Ovary (tissue), 9 donors: ENCODE results near the gene COL4A4. TPM values are rescaled to one million over a fixed set of nuclear protein-coding genes. Genes with fewer than 3 reads are reported as not detected.

Experiments
- DNase-seq, 5 donors: peaks; one replicate each; pipeline ENCODE4 v3.0.0-alpha.2; 2019 to 2020
- H3K27ac ChIP-seq, 2 donors: fragments of 200-600 bp; one replicate each; pipeline versions ENCODE4 v1.5.1 to v1.8.0; 2019 to 2022
- H3K27me3 ChIP-seq: fragments of 200-600 bp; one replicate; pipeline ENCODE4 v1.8.0; 2022
- H3K36me3 ChIP-seq: fragments of 200-600 bp; sonication (generic); one replicate; pipeline ENCODE4 v1.5.1; 2019
- H3K4me1 ChIP-seq: one replicate; pipeline ENCODE4 v1.8.1; 2013; ENCODE audit warnings: mild to moderate bottlenecking, moderate library complexity; ENCODE audit not compliant: insufficient read depth
- H3K4me3 ChIP-seq: fragments of 200-600 bp; sonication (generic); one replicate; pipeline ENCODE4 v1.5.1; 2017
- H3K9me3 ChIP-seq, 2 donors: fragments of 200-600 bp in 1 of 2; sonication (generic) in 1 of 2; one replicate each; pipeline versions ENCODE4 v1.5.1 to v1.8.1; 2013 to 2019; ENCODE audit warnings: mild to moderate bottlenecking in 1 of 2, moderate library complexity in 1 of 2
- CTCF ChIP-seq, 3 donors: fragments of 450-650 bp in 2 of 3; fragments of 200-600 bp in 1 of 3; IDR thresholded peaks; one replicate each; pipeline versions ENCODE4 v1.5.1 to v1.8.0; 2016 to 2022; ENCODE audit warnings: antibody characterized with exemption in 3 of 3, mild to moderate bottlenecking in 1 of 3
- EP300 ChIP-seq: sonication (generic); formaldehyde crosslinking; IDR thresholded peaks from one replicate; pipeline ENCODE4 v1.6.1; 2017; ENCODE audit warnings: antibody characterized with exemption
- POLR2A ChIP-seq: fragments of 450-650 bp; IDR thresholded peaks from one replicate; pipeline ENCODE4 v1.6.1; 2017; ENCODE audit warnings: antibody characterized with exemption, mild to moderate bottlenecking, moderate library complexity
- WGBS, 3 donors: extraction: QIAGEN DNeasy Blood & Tissue Kit in 1 of 3; methylation state at CpG; one replicate each; pipeline versions ENCODE4 v1.1.5 to v1.1.7; 2013 to 2017; 5-methylcytosine and 5-hydroxymethylcytosine counted together
- intact Hi-C, 4 donors: fragments of 100-400 bp; cut with DNase I; formaldehyde crosslinking; loops; one replicate each; pipeline versions ENCODE4 v1.11.0 to v1.15.1; 2022 to 2023
- polyA plus RNA-seq, 2 donors: library from polyadenylated mRNA; stranded (reverse); fragments of 200-250 nt in 1 of 2; fragments of 350-450 nt in 1 of 2; fragmentation: Illumina TruSeq in 1 of 2; extraction: RNeasy Lipid Tissue Mini Kit (QIAGEN cat#74804) in 1 of 2; gene quantifications; one replicate each; pipeline ENCODE4 v1.2.3, GENCODE V29; 2013 to 2014
- total RNA-seq, 7 donors: library from RNA; depleted of rRNA in 2 of 7; stranded (reverse); fragments of >200 nt in 2 of 7; fragmentation: NEBNext Ultra II Directional in 3 of 7; extraction: Animal tissue kit (Norgen Biotek cat#: 25700) in 3 of 7; gene quantifications; one replicate each; pipeline versions ENCODE4 v1.1.0 to v1.2.4, GENCODE V29; 2016 to 2023
- donor health status: DM: no; HTN: no; CAD: no; lungs with moderate emphysema.
- donor health status: DM: no; HTN: no; CAD: no.
- donor health status: Bipolar disorder and iron deficiency.
- donor health status: DM: yes; HTN: yes; CAD: no.
- donor health status: DM: no; HTN: no; CAD: no.
- donor health status: DM: yes; HTN: yes; CAD: no.

COL4A4 gene
- total and polyA plus RNA-seq, 9 donors: 0.30 to 8.3 (median 2.0) TPM

DNA sequence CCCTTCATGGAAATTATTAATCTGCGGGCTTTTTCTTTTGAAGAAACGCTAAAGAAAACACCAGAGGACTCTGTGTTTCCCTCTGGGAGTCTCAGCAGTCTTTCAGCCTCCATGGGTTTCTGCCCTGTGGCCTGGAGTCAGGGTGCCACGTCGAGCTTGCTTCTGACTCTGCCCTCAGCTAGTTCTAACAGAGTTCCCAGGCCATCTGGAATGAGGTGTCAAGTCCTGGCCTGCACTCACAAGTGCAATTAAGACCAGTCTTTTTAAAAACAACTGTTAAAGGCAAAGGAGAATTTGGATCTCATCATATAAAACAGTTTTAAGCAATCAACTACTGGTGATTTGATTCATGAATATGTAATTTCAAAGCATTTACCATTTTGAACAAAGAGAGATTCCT, 170.8 kb downstream of the COL4A4 start:
- TF ChIP-seq EP300 (no peak), POLR2A (no peak), CTCF (IDR thresholded peaks at IDR 0.05) (no peak)

GRCh38 chr2:226991663-226992062, 172.3 kb downstream of the COL4A4 start:
- TF ChIP-seq CTCF (IDR thresholded peaks at IDR 0.05) (no peak), POLR2A (no peak), EP300 (no peak)
- no peaks in the 10 kb centered on the region for H3K4me1 ChIP-seq
- no peaks in the 10 kb centered on the region for H3K36me3 ChIP-seq
- H3K9me3 ChIP-seq: no peaks in the 10 kb centered on the region
- intact Hi-C loops: no loop called here
- no peaks in the 10 kb centered on the region for H3K27me3 ChIP-seq
- no peak overlapping the region for H3K4me3 ChIP-seq
- DNase-seq: no peak
- WGBS, 3 donors: 86 to 96% (median 93%) methylated on average over 2 of the region's 2 CpGs
- no peak overlapping the region for H3K27ac ChIP-seq

More for the DNA sequence above, 170.8 kb downstream of the COL4A4 start:
- Histone ChIP-seq H3K36me3 (no peaks in the 10 kb centered on the region), H3K27ac (no peak overlapping the region), H3K4me1 (no peaks in the 10 kb centered on the region), H3K9me3 (no peaks in the 10 kb centered on the region), H3K4me3 (no peak overlapping the region), H3K27me3 (no peaks in the 10 kb centered on the region)
- DNase-seq: no peak
- 64 to 78% (median 74%) methylated on average over 4 of the region's 4 CpGs for WGBS, 3 donors
- intact Hi-C loops: no loop called here

DNA sequence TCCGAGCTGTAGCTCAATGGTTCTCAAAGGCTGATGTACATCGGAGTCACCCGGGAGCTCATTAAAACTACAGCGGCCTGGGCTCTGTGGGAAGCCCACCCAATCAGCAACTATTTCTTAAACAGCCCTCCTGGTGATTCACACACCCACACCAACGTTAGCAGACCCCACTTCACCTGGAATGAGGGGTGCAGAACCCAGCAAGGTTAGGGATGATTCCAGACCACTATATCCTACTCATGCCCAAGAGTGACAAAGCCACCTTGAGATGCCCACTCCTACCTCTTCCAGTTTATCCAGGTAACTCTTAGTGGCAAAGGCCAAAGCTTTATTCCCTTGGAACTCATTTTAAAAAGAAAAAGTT, 178.4 kb downstream of the COL4A4 start:
- peaks cover 23% of the 10 kb centered on the region for H3K4me1 ChIP-seq
- no peak for TF ChIP-seq CTCF (IDR thresholded peaks at IDR 0.05)
- TF ChIP-seq POLR2A: no peak
- no peak for TF ChIP-seq EP300
- H3K4me3 ChIP-seq: no peak overlapping the region
- WGBS, 3 donors: 7 to 15% (median 11%) methylated on average over 5 of the region's 5 CpGs
- no peaks in the 10 kb centered on the region for H3K27me3 ChIP-seq
- no peaks in the 10 kb centered on the region for H3K9me3 ChIP-seq
- H3K36me3 ChIP-seq: no peaks in the 10 kb centered on the region
- H3K27ac ChIP-seq: no peak overlapping the region
- no peak for DNase-seq
- intact Hi-C loops: loop anchor here in 3 of 4 donors (1.0 to 10.0 kb wide), 6 partner anchors 151 to 1316 kb away; partner anchors contain the start of genes RHBDD1 (in 3 of the 3) and IRS1 (in 2 of the 3)

GRCh38 chr2:226984750-226985582, 179.0 kb downstream of the COL4A4 start:
- peak overlapping the region; percentile 23 to 64 for H3K27ac ChIP-seq
- WGBS, 3 donors: 4 to 8% (median 6%) methylated on average over 8 of the region's 8 CpGs
- H3K4me3 ChIP-seq: no peak overlapping the region

More at GRCh38 chr2:226984750-226985582, 179.0 kb downstream of the COL4A4 start:
- DNase-seq: peak in 4 of 5 donors; percentile 44 to 77 (median 50)
- H3K9me3 ChIP-seq: no peaks in the 10 kb centered on the region
- H3K27me3 ChIP-seq: no peaks in the 10 kb centered on the region
- peaks cover 23% of the 10 kb centered on the region for H3K4me1 ChIP-seq
- TF ChIP-seq EP300 (no peak), CTCF (IDR thresholded peaks at IDR 0.05) (peak; percentile 65 to 89 (median 67))
- intact Hi-C loops: loop anchor here (1.0 to 10.0 kb wide), 7 partner anchors 150 to 1318 kb away; partner anchors contain the start of genes RHBDD1 (in 3 of the 4) and IRS1 (in 2 of the 4)
- no peaks in the 10 kb centered on the region for H3K36me3 ChIP-seq
